ENCODE results near the gene TEX14. TPM values are rescaled to one million over a fixed set of nuclear protein-coding genes. Genes with fewer than 3 reads are reported as not detected.

The TEX14 gene
- total RNA-seq, 1 experiment from 2014 or later, result 0.31 TPM

GRCh38 chr17:58666858-58667267 lies 25.0 kb downstream of the TEX14 start:
- Histone ChIP-seq H3K23ac (ENCODE audit: insufficient read length, low read depth, low read length) (no peak overlapping the region), H3K79me2 (ENCODE audit: insufficient read depth, low read length) (no peaks in the 10 kb centered on the region), H3K4me2 (ENCODE audit: insufficient read depth, insufficient read length, low read length) (no peak overlapping the region), H2BK20ac (ENCODE audit: low read depth, low read length, poor library complexity, severe bottlenecking) (no peak overlapping the region), H3K9me3 (ENCODE audit: control insufficient read depth, low read depth, low read length) (no peaks in the 10 kb centered on the region), H3K4me1 (ENCODE audit: insufficient read depth, low read length) (no peaks in the 10 kb centered on the region), H3K23me2 (ENCODE audit: insufficient read length, low read depth, low read length, poor library complexity, severe bottlenecking) (no peaks in the 10 kb centered on the region), H4K91ac (ENCODE audit: insufficient read length, low read depth, low read length) (no peak overlapping the region), H3K9ac (ENCODE audit: extremely low read depth, insufficient read length, low read length) (no peak overlapping the region), H3K4ac (ENCODE audit: low read depth, low read length) (no peak overlapping the region), H4K20me1 (ENCODE audit: control insufficient read depth, insufficient read depth, insufficient read length) (no peaks in the 10 kb centered on the region), H3K27ac (ENCODE audit: insufficient read length, low read depth, low read length) (no peak overlapping the region), H3K18ac (ENCODE audit: insufficient read length, low read depth, low read length) (no peak overlapping the region), H4K5ac (ENCODE audit: insufficient read length, low read depth, low read length) (no peak overlapping the region), H2BK12ac (ENCODE audit: insufficient read length, low read depth, low read length) (no peak overlapping the region), H2AK5ac (ENCODE audit: insufficient read length, low read length) (no peak overlapping the region), H3K14ac (ENCODE audit: insufficient read depth, low read length) (no peak overlapping the region), H2BK120ac (ENCODE audit: low read depth, low read length, poor library complexity, severe bottlenecking) (no peak overlapping the region), H3K56ac (ENCODE audit: insufficient read length, low read depth, low read length) (no peak overlapping the region), H3K27me3 (ENCODE audit: insufficient read depth, low read length) (no peaks in the 10 kb centered on the region), H2BK5ac (ENCODE audit: insufficient read length, low read length) (no peak overlapping the region), H2AFZ (ENCODE audit: low read length) (no peak overlapping the region), H3T11ph (ENCODE audit: low read length) (no peak overlapping the region), H3K79me1 (ENCODE audit: insufficient read depth, low read depth, low read length, poor library complexity, severe bottlenecking) (no peaks in the 10 kb centered on the region), H2BK15ac (ENCODE audit: low read depth, low read length) (no peak overlapping the region), H4K8ac (replicated peaks; ENCODE audit: insufficient read length, low read depth, low read length) (no peak overlapping the region)
- Mint-ChIP-seq H3K27ac (peak overlapping the region in 2 of 3 experiments; percentile 22 to 50; a peak in 1 of 7 replicates), H3K9me3 (no peaks in the 10 kb centered on the region), H3K27me3 (ENCODE audit: low read depth) (no peaks in the 10 kb centered on the region; the same call in 1 of the 2 replicates), H3K36me3 (ENCODE audit: insufficient read depth in 1 of 3, low read depth in 3 of 3) (no peaks in the 10 kb centered on the region), H3K4me3 (no peak overlapping the region), H3K4me1 (peaks cover 6 to 12% of the 10 kb centered on the region in 2 experiments)
- DNase-seq, result peak; percentile 41
- WGBS (ENCODE audit: extremely low coverage, insufficient read length, low lambda C conversion rate), result no CpG with 5 or more reads among the region's 19 CpGs
- no peak for TF ChIP-seq CTCF (conservative IDR thresholded peaks at IDR 0.05)
